ENCODE results near the gene LILRB4.
"Not testable (repeated sequence)": the region's sequence is repeated elsewhere in the genome, so short reads cannot be mapped to it uniquely, and the experiment has no call there.

LILRB4 gene

DNA sequence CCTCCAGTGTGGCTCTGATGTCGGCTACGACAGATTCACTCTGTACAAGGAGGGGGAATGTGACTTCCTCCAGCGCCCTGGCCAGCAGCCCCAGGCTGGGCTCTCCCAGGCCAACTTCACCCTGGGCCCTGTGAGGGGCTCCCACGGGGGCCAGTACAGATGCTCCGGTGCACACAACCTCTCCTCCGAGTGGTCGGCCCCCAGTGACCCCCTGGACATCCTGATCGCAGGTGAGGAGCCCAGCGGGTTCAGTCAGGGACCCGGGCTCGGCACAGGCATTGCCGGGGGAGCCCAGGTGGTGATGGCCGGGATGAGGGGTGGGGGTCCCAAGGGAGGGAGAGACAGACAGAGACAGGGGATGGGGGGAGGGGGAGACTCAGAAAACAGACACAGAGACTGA lies 34.9 kb downstream of the LILRB4 start:
- not testable (repeated sequence) for DNase-seq

GRCh38 chr19:54704928-54705327 lies 42.1 kb downstream of the LILRB4 start:
- no peak for DNase-seq

DNA sequence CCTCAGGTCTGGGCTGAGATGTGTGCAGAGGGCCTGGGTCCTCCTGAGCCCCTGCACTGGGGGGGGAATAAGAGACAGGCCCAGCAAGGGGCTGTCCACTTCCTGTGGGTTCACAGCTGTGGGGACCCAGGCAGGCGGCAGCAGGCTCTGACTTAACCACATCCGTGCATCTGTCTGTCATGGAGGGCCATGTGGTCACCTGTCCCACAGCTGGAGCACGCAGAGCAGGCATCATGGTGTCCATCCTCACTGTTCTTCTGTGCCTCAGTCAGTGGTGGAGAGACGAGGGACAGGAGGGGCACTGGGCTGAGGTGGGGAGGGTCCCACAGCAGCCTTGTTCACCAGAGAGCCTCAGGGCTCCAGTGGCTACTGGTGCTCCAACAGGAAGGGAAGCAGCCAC lies 45.2 kb downstream of the LILRB4 start:
- no peak for DNase-seq

DNA sequence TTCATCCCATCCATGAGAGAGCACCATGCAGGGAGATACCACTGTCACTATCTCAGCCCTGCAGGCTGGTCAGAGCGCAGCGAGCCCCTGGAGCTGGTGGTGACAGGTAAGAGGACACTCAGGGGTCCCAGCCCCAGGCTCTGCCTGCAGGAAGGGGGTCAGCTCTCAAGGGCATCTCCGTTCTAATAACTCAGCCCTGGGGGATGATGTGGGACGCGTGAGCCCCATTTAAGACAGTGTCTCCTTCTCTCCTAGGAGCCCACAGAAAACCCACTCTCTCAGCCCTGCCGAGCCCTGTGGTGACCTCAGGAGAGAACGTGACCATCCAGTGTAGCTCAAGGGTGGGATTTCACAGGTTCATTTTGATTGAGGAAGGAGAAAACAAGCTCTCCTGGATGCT lies 46.0 kb downstream of the LILRB4 start:
- no peak for DNase-seq

DNA sequence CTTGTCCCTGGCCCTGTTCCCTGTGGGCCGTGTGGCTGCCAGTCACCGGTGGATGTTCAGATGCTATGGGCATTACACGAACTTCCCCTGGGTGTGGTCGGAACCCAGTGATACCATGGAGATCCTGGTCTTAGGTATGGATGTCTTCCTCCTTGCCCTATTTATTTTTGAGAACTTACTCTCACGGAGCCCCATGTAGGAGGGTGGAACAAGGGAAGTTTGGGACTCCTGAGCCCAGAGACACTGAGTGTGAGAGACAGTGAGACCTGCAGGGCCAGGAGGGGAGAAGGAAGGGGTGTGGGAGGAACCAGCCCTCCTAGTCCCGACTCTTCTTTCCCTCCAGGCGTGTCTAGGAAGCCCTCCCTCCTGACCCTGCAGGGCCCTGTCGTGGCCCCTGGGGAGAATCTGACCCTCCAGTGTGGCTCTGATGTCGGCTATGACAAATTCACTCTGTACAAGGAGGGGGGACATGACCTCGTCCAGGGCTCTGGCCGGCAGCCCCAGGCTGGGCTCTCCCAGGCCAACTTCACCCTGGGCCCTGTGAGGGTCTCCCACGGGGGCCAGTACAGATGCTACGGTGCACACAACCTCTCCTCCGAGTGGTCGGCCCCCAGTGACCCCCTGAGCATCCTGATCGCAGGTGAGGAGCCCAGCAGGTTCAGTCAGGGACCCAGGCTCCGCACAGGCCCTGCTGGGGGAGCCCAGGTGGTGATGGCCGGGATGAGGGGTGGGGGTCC lies 46.6 kb downstream of the LILRB4 start:
- DNase-seq = no peak

GRCh38 chr19:54709956-54710355 lies 47.2 kb downstream of the LILRB4 start:
- DNase-seq = not testable (repeated sequence)
